A673 (cell line): ENCODE measurements around the gene ZDHHC8. TPM values are rescaled to one million over a fixed set of nuclear protein-coding genes. Genes with fewer than 3 reads are reported as not detected.

Source experiments
- BruUV-seq: library from RNA; stranded (reverse); fragments of 400-500 nt; replicated peaks from 2 replicates; lab custom pipeline; 2021; lab: Mats Ljungman, UMichigan
- CTCF ChIA-PET: fragments of 300-600 bp; sonication (Branson Sonifier 250); formaldehyde crosslinking; loops from one replicate; lab custom pipeline; 2022; ENCODE audit warnings: antibody characterized with exemption; lab: Charles Lee
- POLR2A ChIA-PET: fragments of 300-600 bp; sonication (Branson Sonifier 250); formaldehyde crosslinking; loops from one replicate; lab custom pipeline; 2022; ENCODE audit warnings: antibody characterized with exemption; ENCODE audit not compliant: low non-redundant PET; lab: Charles Lee
- DNase-seq: peaks from one replicate; pipeline ENCODE4 v3.0.0-alpha.2; 2015; ENCODE audit warnings: low spot score
- H3K27ac ChIP-seq: fragments of 200-600 bp; sonication (generic); 2 replicates; pipeline ENCODE4 v1.5.1; 2016; ENCODE audit warnings: mixed run types, low read depth, mild to moderate bottlenecking, mixed read lengths, antibody characterized with exemption, low read length; ENCODE audit not compliant: poor library complexity, severe bottlenecking
- H3K27me3 ChIP-seq: fragments of 200-600 bp; sonication (generic); replicated peaks from 2 replicates; pipeline ENCODE4 v1.6.1; 2017; ENCODE audit warnings: mixed run types, low read depth, mild to moderate bottlenecking, mixed read lengths, antibody characterized with exemption, low read length; ENCODE audit not compliant: insufficient read depth, poor library complexity
- H3K36me3 ChIP-seq: fragments of 200-600 bp; sonication (generic); 2 replicates; pipeline ENCODE4 v1.6.1; 2016; ENCODE audit warnings: mixed run types, mild to moderate bottlenecking, mixed read lengths, antibody characterized with exemption, low read length; ENCODE audit not compliant: insufficient read depth, poor library complexity, severe bottlenecking
- H3K4me1 ChIP-seq: fragments of 200-600 bp; sonication (generic); 2 replicates; pipeline ENCODE4 v1.6.1; 2017; ENCODE audit warnings: mixed run types, mild to moderate bottlenecking, mixed read lengths, antibody characterized with exemption, low read length; ENCODE audit not compliant: insufficient read depth, poor library complexity, severe bottlenecking
- H3K4me3 ChIP-seq: fragments of 200-600 bp; sonication (generic); 2 replicates; pipeline ENCODE4 v1.5.1; 2016; ENCODE audit warnings: low read depth, mixed run types, mild to moderate bottlenecking, mixed read lengths, low read length; ENCODE audit not compliant: poor library complexity, severe bottlenecking
- H3K9me3 ChIP-seq: fragments of 200-600 bp; sonication (generic); 2 replicates; pipeline ENCODE4 v1.6.1; 2016; ENCODE audit warnings: mixed run types, low read depth, mild to moderate bottlenecking, mixed read lengths, antibody characterized with exemption, low read length; ENCODE audit not compliant: poor library complexity, severe bottlenecking
- CTCF ChIP-seq: fragments of 300-800, 200-600 bp; sonication (generic); conservative IDR thresholded peaks from 2 replicates; pipeline ENCODE4 v1.5.1; 2017; ENCODE audit warnings: low read depth, mild to moderate bottlenecking, antibody characterized with exemption, low read length, moderate library complexity, mixed read lengths
- EZH2 ChIP-seq: fragments of 200-600 bp; sonication (generic); IDR thresholded peaks from 2 replicates; pipeline ENCODE4 v1.6.1; 2017; ENCODE audit warnings: borderline replicate concordance, low read depth, mild to moderate bottlenecking, mixed read lengths, antibody characterized with exemption, low read length; ENCODE audit not compliant: poor library complexity, severe bottlenecking
- intact Hi-C: fragments of 100-400 bp; cut with micrococcal nuclease; formaldehyde crosslinking; loops from one replicate; pipeline ENCODE4 v1.10.0; 2022; ENCODE audit not compliant: unreplicated experiment
- total RNA-seq: library from RNA; stranded (reverse); gene quantifications from 2 replicates; pipeline ENCODE4 v1.2.3, GENCODE V29; 2021

ZDHHC8 gene
- total RNA-seq, 1 experiment from 2014 or later: 58.8 TPM

GRCh38 chr22:20086101-20086599, 45.5 kb upstream of the ZDHHC8 start:
- CTCF ChIA-PET: interaction anchor here (0.6 kb wide), 1 partner anchor 128 kb away, joined by 5 read pairs; no protein-coding TSS in a partner anchor
- no peaks in the 10 kb centered on the region for H3K9me3 ChIP-seq
- no peak for TF ChIP-seq EZH2
- TF ChIP-seq CTCF: no peak
- intact Hi-C loops: loop anchor here (10.0 kb wide), 1 partner anchor 111 kb away; no protein-coding TSS in a partner anchor
- POLR2A ChIA-PET: no interaction called here
- H3K36me3 ChIP-seq: peaks cover 68% of the 10 kb centered on the region
- H3K27me3 ChIP-seq: no peaks in the 10 kb centered on the region
- no peak overlapping the region for H3K27ac ChIP-seq
- no peaks in the 10 kb centered on the region for H3K4me1 ChIP-seq
- no peak for DNase-seq
- no peak overlapping the region for H3K4me3 ChIP-seq
- BruUV-seq: no TSS peak

- POLR2A ChIA-PET: no interaction called here
- no peaks in the 10 kb centered on the region for H3K27me3 ChIP-seq
- intact Hi-C loops: loop anchor here (10.0 kb wide), 1 partner anchor 112 kb away; no protein-coding TSS in a partner anchor
- no peak overlapping the region for H3K4me3 ChIP-seq
- no TSS peak for BruUV-seq
- H3K36me3 ChIP-seq: peaks cover 73% of the 10 kb centered on the region
- no peaks in the 10 kb centered on the region for H3K4me1 ChIP-seq
- H3K27ac ChIP-seq: no peak overlapping the region
- no peaks in the 10 kb centered on the region for H3K9me3 ChIP-seq
- no peak for DNase-seq
- CTCF ChIA-PET: no interaction called here
- TF ChIP-seq CTCF: no peak
- TF ChIP-seq EZH2: no peak
Observed at GRCh38 chr22:20086763-20087162, 44.8 kb upstream of the ZDHHC8 start.

- H3K4me1 ChIP-seq: no peaks in the 10 kb centered on the region
- H3K9me3 ChIP-seq: no peaks in the 10 kb centered on the region
- no peak overlapping the region for H3K4me3 ChIP-seq
- DNase-seq: no peak
- intact Hi-C loops: loop anchor here (10.0 kb wide), 1 partner anchor 113 kb away; no protein-coding TSS in a partner anchor
- H3K27me3 ChIP-seq: no peaks in the 10 kb centered on the region
- H3K27ac ChIP-seq: no peak overlapping the region
- peaks cover 77% of the 10 kb centered on the region for H3K36me3 ChIP-seq
- ChIA-PET CTCF (no interaction called here), POLR2A (no interaction called here)
- no TSS peak for BruUV-seq
- TF ChIP-seq EZH2: no peak
- TF ChIP-seq CTCF: no peak
Observed at GRCh38 chr22:20087319-20088262, 44.0 kb upstream of the ZDHHC8 start.
